ENCODE data around the gene TTC7B. TPM values are rescaled to one million over a fixed set of nuclear protein-coding genes. Genes with fewer than 3 reads are reported as not detected.

Gene TTC7B
- total and polyA plus RNA-seq, 2 experiments from 2014 or later = 7.9 to 28.6 TPM

DNA sequence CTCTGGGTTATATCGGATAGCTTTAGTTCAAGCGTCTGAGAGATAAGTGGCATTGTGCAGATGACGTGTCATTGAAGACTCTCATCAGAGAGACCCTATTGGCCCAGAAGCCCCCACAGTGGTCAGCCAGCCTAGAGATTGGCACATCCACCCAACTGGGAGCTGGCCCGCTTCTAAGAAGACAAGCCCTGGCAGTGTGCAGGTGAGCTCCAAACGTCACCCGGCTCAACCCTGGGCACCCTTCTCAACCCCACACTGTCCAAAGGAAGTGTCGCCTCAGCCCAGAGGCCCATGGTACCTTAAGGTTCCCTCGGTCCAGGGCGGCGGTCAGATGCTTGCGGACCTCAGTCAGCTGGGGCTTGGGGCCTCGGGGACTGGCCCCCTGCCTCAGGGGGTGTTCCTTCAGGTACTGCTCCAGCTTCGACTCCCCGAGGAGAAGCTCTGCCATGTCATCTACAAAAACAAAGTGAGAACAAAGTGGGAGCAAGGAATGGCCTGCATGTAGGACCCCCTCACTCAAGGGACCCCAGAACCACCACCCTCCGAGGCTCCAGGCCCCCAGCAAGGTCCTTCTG is 30.3 kb downstream of the TTC7B start:
- Mint-ChIP-seq H3K27ac (no peak overlapping the region), H3K27me3 (ENCODE audit: insufficient read depth, low read depth, poor library complexity) (peaks cover 2% of the 10 kb centered on the region), H3K4me3 (no peak overlapping the region), H3K9me3 (no peaks in the 10 kb centered on the region), H3K4me1 (peaks cover 8% of the 10 kb centered on the region; the same call in 2 of the 3 replicates), H3K36me3 (ENCODE audit: low read depth) (no peaks in the 10 kb centered on the region; the same call in 2 of the 3 replicates)
- H3K4me1 ChIP-seq (ENCODE audit: insufficient read depth) = no peaks in the 10 kb centered on the region
- no peaks in the 10 kb centered on the region for H3F3A ChIP-seq (replicated peaks; ENCODE audit: low read depth)
- ATAC-seq = no peak
- TF ChIP-seq EZH2 (IDR thresholded peaks at IDR 0.05; ENCODE audit: low read depth, unreplicated experiment) (no peak), STAT1 (IDR thresholded peaks at IDR 0.05; ENCODE audit: unreplicated experiment) (no peak), ETS1 (IDR thresholded peaks at IDR 0.05) (no peak), JUNB (IDR thresholded peaks at IDR 0.05; ENCODE audit: unreplicated experiment) (no peak)
- H2AFZ ChIP-seq = no peak overlapping the region
- no peaks in the 10 kb centered on the region for H3K36me3 ChIP-seq (ENCODE audit: insufficient read depth)
- H3K4me2 ChIP-seq = no peak overlapping the region
- no peaks in the 10 kb centered on the region for H3K79me2 ChIP-seq (replicated peaks; ENCODE audit: insufficient read depth)
- no peaks in the 10 kb centered on the region for H3K27me3 ChIP-seq (ENCODE audit: insufficient read depth)
- H4K20me1 ChIP-seq (replicated peaks; ENCODE audit: insufficient read depth) = no peaks in the 10 kb centered on the region
- no peak overlapping the region for H3K27ac ChIP-seq (ENCODE audit: low read depth)
- DNase-seq (ENCODE audit: low spot score) = no peak
- no peak overlapping the region for H3K4me3 ChIP-seq
- no peaks in the 10 kb centered on the region; the same call in 1 of the 2 replicates for H3K9me2 ChIP-seq (ENCODE audit: insufficient read depth)

GRCh38 chr14:90785471-90785870 is 30.8 kb downstream of the TTC7B start:
- H3K9me3 Mint-ChIP-seq = no peaks in the 10 kb centered on the region
- peaks cover 3% of the 10 kb centered on the region for H3K27me3 Mint-ChIP-seq (ENCODE audit: insufficient read depth, low read depth, poor library complexity)
- H4K20me1 ChIP-seq (replicated peaks; ENCODE audit: insufficient read depth) = no peaks in the 10 kb centered on the region
- H3K4me3 Mint-ChIP-seq = no peak overlapping the region
- no peaks in the 10 kb centered on the region for H3K27me3 ChIP-seq (ENCODE audit: insufficient read depth)
- H3K4me1 Mint-ChIP-seq = peaks cover 5% of the 10 kb centered on the region; the same call in 2 of the 3 replicates
- H3K4me1 ChIP-seq (ENCODE audit: insufficient read depth) = no peaks in the 10 kb centered on the region
- H3F3A ChIP-seq (replicated peaks; ENCODE audit: low read depth) = no peaks in the 10 kb centered on the region
- no peak overlapping the region for H3K27ac ChIP-seq (ENCODE audit: low read depth)
- no peaks in the 10 kb centered on the region for H3K36me3 ChIP-seq (ENCODE audit: insufficient read depth)
- H3K4me2 ChIP-seq = no peak overlapping the region
- H2AFZ ChIP-seq = no peak overlapping the region
- no peaks in the 10 kb centered on the region; the same call in 1 of the 2 replicates for H3K9me2 ChIP-seq (ENCODE audit: insufficient read depth)
- TF ChIP-seq ETS1 (IDR thresholded peaks at IDR 0.05) (no peak), EZH2 (IDR thresholded peaks at IDR 0.05; ENCODE audit: low read depth, unreplicated experiment) (no peak), STAT1 (IDR thresholded peaks at IDR 0.05; ENCODE audit: unreplicated experiment) (no peak)
- TF ChIP-seq, protein P1, sequence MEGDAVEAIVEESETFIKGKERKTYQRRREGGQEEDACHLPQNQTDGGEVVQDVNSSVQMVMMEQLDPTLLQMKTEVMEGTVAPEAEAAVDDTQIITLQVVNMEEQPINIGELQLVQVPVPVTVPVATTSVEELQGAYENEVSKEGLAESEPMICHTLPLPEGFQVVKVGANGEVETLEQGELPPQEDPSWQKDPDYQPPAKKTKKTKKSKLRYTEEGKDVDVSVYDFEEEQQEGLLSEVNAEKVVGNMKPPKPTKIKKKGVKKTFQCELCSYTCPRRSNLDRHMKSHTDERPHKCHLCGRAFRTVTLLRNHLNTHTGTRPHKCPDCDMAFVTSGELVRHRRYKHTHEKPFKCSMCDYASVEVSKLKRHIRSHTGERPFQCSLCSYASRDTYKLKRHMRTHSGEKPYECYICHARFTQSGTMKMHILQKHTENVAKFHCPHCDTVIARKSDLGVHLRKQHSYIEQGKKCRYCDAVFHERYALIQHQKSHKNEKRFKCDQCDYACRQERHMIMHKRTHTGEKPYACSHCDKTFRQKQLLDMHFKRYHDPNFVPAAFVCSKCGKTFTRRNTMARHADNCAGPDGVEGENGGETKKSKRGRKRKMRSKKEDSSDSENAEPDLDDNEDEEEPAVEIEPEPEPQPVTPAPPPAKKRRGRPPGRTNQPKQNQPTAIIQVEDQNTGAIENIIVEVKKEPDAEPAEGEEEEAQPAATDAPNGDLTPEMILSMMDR (conservative IDR thresholded peaks at IDR 0.05; ENCODE audit: low read depth in 2 of 2) = peak; percentile 53 to 72
- no peaks in the 10 kb centered on the region for H3K79me2 ChIP-seq (replicated peaks; ENCODE audit: insufficient read depth)
- H3K4me3 ChIP-seq = no peak overlapping the region
- no peaks in the 10 kb centered on the region; the same call in 2 of the 3 replicates for H3K36me3 Mint-ChIP-seq (ENCODE audit: low read depth)
- ATAC-seq (peak; percentile 90), DNase-seq (ENCODE audit: low spot score) (peak; percentile 72)
- no peak overlapping the region for H3K27ac Mint-ChIP-seq

Measured in GM23338 (cell line).